SK-N-SH treated with all-trans-retinoic acid at 6 μM for 48 hours (cell line): Measurements from ENCODE around the gene ZNF599.

Source experiments
- OSR1 ChIP-seq: fragments of 250-450 bp; sonication (Bioruptor Pico); IDR thresholded peaks from 2 replicates; pipeline ENCODE4 v1.8.0; 2022; ENCODE audit warnings: moderate library complexity, mild to moderate bottlenecking, inconsistent platforms
- ZFP30 ChIP-seq: fragments of 450-650 bp; formaldehyde crosslinking; IDR thresholded peaks from 2 replicates; pipeline ENCODE4 v1.5.0; 2022; ENCODE audit warnings: mild to moderate bottlenecking, moderate library complexity
- TF ChIP-seq, protein P1 (sequence below): fragments of 250-450 bp; sonication (Bioruptor Pico); IDR thresholded peaks from 2 replicates; pipeline ENCODE4 v1.8.0; 2021; ENCODE audit warnings: low read depth, mild to moderate bottlenecking, moderate library complexity, borderline replicate concordance

DNA sequence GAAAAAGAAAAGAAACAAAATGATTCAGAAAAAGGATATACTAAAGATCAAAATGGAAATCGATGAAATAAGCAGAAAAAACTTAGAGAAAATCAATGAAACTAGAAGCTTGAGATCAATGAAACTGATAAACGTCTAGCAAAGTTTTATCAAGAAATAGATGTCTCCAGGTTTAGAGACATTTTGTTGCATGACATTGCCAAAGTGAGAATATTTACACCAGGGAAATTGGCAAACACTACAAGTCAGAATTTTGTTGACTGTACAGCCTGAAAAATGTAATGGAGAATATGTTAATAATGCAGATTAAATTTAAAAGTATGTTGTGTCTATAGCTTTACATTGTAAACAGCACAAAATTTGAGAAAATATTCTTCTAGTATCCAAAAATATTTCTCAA, 5.3 kb upstream of the ZNF599 start:
- TF ChIP-seq ZFP30 (CRISPR knock-in tag): no peak
- TF ChIP-seq OSR1 (CRISPR knock-in tag): no peak
- TF ChIP-seq, protein P1, sequence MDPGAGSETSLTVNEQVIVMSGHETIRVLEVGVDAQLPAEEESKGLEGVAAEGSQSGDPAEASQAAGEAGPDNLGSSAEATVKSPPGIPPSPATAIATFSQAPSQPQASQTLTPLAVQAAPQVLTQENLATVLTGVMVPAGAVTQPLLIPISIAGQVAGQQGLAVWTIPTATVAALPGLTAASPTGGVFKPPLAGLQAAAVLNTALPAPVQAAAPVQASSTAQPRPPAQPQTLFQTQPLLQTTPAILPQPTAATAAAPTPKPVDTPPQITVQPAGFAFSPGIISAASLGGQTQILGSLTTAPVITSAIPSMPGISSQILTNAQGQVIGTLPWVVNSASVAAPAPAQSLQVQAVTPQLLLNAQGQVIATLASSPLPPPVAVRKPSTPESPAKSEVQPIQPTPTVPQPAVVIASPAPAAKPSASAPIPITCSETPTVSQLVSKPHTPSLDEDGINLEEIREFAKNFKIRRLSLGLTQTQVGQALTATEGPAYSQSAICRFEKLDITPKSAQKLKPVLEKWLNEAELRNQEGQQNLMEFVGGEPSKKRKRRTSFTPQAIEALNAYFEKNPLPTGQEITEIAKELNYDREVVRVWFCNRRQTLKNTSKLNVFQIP (CRISPR knock-in tag): no peak
